ENCODE results near the gene LINS1.

Gene LINS1

DNA sequence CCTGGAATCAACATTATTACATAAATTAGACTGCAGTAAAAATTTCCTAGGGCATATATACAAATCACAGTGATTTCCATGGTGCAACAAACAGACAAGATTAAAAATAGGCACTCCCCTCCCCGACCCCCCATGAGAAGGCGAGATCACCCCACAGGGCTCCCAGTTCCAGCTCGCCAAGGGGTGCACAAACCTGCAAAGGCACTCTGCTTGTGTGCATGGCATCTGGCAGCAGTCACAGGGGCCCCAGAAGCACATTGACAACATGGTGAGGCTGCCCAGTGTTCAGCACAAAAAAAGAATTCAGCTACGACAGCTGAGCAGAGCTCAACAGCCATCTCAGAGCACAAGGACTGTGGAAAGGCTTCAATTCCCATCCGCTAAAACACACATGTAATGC lies 54.0 kb downstream of the LINS1 start:
- no peak for DNase-seq (ENCODE audit: low spot score)

DNA sequence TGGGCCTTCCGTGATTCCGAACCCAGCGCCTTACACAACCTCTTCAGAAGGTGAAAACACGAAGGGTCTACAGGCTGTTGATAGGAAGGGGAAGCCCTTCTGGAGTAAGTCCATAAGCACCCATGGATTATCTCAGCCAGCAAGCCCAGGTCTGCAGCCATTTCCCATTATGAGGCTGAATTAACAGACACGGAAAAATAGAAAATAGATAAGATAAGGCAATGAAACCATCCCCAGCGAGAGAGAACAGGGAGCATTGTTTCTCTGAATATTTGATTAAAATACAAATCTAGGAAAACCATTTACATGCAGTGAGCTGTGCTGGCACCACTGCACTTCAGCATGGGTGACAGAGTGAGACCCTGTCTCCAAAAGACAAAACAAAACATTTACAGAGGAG lies 57.0 kb downstream of the LINS1 start:
- no peak for DNase-seq (ENCODE audit: low spot score)

DNA sequence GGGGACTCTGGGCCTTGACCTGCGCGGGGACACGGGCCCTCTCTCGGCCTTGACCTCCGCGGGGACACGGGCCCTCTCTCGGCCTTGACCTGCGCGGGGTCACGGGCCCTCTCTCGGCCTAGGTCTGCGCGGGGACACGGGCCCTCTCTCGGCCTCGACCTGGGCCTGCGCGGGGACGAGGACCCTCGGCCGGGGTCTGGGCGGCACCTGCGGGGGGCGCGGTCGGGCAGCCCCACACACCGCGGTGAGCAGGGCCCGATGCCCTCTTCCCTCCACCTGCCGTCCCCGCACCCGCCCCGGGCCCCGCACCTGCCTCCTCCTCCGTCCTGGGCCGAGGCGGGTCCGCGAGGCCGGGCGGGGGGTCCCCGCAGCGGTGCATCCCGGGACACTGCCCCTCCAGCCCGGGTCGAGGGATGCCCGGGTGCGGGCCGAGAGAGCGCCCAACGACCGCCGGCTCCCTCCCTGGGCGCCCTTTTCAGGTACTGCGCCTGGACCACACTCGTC lies 57.6 kb downstream of the LINS1 start:
- DNase-seq (ENCODE audit: low spot score) = no peak

DNA sequence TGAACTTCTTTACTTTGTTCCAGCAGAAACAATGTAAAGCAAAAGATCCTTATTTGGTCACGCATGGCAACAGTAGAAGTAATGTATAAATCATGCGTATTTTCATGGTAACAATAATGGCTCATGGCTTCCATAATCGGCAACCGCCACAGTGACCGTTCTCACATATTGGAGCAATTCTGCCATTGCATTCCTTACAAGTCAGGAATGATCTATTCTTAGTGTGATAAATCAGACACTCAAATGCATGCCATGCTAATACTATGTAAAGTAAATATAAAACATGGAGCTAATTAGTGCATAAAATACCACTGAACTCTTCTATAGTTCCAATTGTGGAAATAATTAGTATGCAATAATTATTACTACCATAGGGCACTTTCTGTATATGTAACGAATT lies 59.7 kb downstream of the LINS1 start:
- DNase-seq (ENCODE audit: low spot score) = no peak

DNA sequence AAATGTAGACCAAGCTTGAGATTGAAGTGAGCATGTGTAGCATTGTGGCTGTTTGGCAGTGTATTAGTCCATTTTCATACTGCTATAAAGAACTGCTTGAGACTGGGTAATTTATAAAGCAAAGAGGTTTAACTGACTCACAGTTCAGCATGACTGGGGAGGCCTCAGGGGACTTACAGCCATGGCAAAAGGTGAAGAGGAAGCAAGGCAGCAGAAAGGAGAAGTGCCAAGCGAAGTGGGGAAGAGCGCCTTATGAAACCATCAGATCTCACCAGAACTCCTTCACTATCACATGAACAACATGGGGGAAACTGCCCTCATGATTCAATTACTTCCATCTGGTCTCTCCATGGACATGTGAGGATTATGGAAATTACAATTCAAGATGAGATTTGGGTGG lies 64.7 kb downstream of the LINS1 start:
- peak; percentile 14 for DNase-seq (ENCODE audit: low spot score)

DNA sequence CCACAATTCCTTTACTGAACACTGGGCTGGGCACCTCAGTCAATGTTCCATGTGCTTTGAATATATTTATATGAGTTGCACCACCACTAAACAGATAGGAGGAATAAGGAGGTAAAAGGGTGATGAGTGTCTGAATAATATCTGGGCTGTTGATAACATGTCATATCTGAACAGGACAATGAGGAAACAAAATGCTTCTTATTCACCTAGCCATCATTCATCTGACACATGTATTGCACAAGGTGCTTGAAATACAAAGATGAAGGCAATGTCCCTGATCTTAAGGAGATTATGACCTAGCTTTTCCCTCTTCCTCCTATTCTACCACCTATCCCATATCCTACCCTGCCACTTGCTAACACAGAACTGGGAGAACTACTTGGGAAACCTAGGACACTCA lies 65.3 kb downstream of the LINS1 start:
- DNase-seq (ENCODE audit: low spot score) = no peak

DNA sequence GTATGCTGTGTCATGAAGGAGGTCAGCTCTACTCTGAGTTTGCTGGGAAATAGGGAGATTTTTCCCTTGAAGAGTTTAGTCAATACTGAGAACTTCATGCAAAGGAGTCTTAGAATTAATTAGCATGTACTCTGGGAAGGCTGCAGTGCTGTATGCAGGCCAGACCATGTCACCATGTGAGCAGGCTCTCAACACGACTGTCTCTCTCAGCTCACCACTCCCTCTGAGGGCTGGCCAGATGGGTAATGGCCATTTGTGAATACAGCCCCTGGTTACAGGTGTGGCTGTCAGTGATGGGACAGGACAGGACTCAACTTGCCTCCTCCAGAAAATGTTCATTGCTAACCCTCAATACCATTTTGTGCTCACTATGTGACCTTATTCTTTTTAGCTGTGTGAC lies 68.1 kb downstream of the LINS1 start:
- DNase-seq (ENCODE audit: low spot score) = no peak

DNA sequence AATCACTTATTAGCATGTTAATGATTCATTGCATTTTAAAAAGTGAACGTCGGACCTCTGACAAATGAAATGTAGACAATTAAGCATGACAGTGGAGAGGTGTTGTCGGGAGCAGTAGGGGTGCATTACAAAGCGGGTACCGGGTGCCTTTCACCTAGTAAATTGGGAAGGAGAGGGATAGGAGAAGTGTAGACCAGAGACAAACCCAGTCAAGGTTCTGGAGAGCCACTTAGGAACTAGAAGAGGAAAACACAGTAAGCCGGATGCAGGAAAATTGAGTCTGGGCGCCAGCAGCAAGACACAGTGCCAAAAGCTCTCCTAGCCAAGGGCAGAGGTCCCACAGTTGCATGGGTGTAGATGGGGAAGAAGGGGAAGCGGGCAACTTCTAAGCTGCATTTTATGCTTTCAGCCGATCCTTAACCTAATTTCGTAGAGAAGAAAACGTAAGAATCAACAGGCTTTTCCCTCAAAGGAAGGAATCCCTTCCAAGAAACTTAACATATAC lies 70.1 kb downstream of the LINS1 start:
- DNase-seq (ENCODE audit: low spot score) = no peak

DNA sequence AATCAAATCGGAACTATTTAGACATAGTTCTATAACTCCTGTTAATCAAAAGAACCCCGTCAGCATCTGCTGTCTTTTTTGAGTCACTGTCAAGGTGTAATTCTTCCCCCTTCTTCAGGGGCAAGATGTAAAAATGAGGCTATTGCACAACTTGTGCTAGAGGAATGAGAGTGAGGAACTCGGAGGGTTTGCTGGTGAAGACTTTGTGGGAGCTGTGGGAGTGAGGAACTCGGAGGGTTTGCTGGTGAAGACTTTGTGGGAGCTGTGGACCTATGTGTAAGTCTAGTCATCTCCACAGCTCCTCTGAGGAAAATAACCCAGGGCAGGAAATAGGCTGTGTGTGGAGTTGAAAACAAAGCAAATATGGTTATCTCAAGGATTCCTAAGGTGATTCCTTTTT lies 70.8 kb downstream of the LINS1 start:
- no peak for DNase-seq (ENCODE audit: low spot score)

DNA sequence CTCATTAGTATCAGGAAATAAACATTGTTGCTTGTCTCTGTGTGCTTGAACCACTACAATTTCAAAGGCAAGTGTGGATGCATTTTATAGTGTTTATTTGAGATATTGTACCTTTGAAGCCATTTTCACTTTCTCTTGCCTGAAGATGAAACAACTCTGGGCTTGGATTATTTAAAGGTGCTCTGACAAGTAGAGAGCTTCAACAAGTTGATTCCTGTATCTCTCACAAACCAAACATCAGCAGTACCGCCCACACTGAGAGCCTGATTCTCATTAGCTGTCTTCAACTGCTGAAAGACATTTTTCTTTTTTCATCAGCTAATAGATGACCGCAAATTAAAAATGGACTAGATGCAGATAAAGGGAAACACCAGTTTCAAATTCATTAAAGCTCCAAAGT lies 72.4 kb downstream of the LINS1 start:
- DNase-seq (ENCODE audit: low spot score) = no peak

DNA sequence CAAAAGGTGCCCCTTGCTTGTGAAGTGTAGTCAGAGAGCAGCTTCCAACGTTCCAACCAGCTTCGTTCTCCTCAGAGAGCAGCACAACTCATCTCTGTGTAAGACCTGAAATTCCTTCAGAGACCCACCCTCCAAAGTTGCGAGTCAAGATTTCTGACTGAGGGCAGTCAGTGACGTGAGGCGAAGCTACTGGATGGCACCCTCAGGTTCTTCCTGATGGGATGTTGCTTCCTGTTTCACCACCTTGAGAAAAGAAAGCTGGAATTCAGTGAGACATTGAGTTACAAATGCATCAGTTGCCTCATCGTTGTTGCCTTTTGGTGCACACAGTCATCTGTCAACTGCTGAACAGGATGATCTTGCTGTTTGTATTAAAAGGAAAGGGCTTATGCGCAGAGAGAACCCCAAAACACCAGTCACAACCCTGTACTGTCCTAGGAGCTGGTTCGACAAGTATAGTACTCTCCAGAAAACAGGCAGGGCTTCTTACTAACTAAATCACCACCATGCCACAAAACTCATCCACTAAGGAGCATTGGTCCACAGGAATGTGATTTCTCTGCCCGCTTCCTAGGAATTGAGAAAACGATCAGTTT lies 73.1 kb downstream of the LINS1 start, which contains the start of gene CERS3:
CERS3 (minus strand) TSS at position 118 of the 596 bp plus-strand sequence. CDS start 27,101 bp downstream, outside the sequence.
- no peak for DNase-seq (ENCODE audit: low spot score)

DNA sequence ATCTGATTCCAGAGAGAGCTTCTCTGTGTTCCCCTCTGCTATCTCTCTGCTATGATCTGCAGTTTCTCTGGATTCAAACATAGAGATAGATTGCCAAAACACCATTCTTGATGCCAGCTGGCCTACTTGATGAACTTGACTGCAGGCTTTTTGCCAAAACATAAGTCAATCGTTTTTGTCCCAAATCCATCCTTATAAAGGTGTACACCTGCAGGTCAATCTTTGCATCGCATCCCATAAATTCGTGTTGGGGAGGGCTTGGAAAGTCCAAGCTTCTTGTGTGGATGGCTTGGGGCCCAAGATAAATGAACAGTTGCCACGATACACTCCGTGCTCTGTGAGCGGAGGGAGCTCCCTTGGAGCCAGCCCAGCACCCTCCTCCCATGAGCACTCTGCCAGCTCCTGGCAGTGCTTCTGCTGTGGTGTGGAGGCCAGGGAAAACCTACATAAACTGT lies 75.9 kb downstream of the LINS1 start:
- DNase-seq (ENCODE audit: low spot score) = no peak

DNA sequence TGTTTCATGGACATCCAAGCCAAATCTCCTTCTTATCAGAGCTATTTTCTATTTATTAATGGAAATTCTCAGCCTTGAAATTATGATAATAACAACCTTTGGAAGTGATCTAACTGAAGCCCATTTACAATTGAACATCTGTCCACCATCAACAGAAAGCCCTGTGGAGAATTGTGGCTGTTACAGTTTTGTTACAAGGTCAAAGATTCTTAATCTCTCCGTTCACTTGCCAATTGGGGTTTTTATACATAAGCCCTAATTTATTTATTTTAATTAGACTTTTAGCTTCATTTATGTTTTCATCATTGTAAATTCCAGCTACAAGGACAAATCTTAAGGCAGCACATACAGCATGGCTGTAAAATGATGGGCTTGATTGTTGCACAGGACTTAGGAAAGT lies 76.5 kb downstream of the LINS1 start:
- no peak for DNase-seq (ENCODE audit: low spot score)

DNA sequence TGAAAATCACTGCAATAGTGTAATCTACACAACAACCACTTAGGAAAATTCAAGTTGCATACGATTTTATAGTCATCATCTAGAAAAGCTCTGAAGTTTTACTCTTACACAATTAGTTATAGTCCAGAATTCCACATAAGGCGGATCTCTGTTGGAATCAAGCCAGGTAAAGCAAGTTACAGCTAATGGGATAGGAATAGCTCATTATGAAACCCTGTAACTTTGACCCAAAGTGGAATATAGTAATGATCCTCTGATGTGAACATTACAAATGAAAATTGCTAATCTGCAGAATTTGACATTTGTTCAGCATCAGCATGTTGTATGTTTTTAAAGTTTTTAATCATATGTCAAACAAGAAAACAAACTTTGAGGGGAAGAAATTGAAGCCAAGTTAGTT lies 77.7 kb downstream of the LINS1 start:
- DNase-seq (ENCODE audit: low spot score) = no peak

DNA sequence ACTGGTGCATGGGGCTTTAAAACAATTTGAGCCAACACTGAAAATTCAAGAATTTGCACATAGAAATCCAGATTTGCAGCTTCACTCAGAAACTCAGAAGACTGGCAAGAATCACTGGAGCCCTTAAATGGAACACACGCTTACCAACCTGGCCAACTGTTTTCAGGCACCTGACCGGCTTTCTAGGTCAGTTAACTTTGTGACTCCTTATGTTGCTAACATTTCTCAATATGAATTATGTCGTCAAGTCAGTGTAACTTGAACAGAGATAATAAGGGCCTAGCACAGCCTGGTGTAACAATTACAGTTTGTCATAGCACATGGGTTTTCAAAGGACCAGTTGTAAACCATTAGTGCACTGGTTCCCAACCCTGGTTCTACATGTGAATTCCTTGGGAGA lies 80.1 kb downstream of the LINS1 start:
- no peak for DNase-seq (ENCODE audit: low spot score)

DNA sequence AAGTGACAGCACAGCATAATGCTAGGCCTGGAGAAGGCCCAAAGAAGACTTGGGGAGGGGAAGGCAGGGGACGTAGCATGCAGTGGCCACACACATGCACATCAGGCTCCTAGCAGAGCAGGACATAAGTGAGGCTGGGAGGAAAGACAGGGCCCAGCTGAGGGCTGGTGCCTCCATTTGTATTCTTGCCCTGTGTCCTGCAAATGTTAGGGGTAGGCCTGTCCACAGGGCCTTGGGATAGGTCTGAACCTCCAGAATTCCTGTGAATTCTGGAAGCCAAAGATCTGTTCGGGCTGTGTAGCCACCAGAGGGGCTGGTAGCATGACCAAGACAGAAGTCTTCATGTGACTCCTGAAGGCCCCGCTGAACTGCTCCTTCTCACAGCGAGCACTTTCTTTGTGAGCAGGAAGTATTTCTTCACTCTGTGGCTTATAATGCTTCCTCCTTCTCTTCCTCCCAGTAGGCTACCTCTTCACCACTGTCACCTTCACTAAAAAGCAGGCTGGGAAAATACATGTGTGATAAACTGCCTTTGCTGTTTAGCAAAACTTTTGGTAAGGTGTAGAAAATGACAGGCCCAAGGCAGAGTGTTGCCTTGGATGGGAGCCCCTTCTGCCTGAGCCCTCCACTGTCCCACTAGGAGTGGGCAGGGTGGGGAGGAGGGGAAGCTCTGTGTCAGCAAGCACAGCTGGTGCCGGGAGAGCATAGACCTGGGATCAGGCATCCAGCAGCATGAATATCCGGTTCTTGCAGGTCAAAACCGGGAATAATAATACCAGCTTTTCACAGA lies 81.7 kb downstream of the LINS1 start:
- no peak for DNase-seq (ENCODE audit: low spot score)

DNA sequence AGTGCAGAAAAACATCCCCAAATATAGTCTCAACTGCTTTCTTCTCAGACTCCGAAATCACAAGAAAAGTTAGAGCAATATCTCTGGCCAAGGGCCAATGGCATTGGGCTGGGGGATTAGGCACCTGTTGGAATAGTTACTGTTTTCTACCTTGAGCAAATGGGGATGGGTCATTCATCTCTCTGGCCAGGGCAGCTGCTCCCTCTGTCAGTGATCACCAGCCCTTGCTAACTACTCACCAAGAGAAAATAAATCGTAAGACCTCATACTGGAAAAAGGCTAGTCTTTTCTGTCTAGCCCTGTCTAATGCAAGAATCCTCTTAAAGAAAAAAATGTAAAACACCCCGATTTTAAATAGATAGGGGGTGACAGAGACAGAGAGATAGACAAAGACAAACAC lies 84.1 kb downstream of the LINS1 start:
- no peak for DNase-seq (ENCODE audit: low spot score)

Measured in germinal center (tissue), 1 donor.